Neutrophil (primary cell): Measurements from ENCODE around the gene SMARCD1.

Experiments used
- H3K27ac ChIP-seq: fragments of 200-600 bp; sonication (generic); 2 replicates; pipeline ENCODE4 v1.5.1; 2016; ENCODE audit warnings: mild to moderate bottlenecking, moderate library complexity
- H3K27me3 ChIP-seq: fragments of 200-600 bp; sonication (generic); 2 replicates; pipeline ENCODE4 v1.6.0; 2016; ENCODE audit warnings: mild to moderate bottlenecking
- H3K36me3 ChIP-seq: fragments of 200-600 bp; sonication (generic); 2 replicates; pipeline ENCODE4 v1.5.1; 2017
- H3K4me1 ChIP-seq, 2 experiments: fragments of 200-600 bp in 1 of 2; sonication (generic) in 1 of 2; 1 replicate in 1 of 2; 2 replicates in 1 of 2; pipeline versions ENCODE4 v1.5.1 to v1.6.1; 2013 to 2016; ENCODE audit warnings: low read depth in 1 of 2, low read length in 1 of 2, mild to moderate bottlenecking in 1 of 2, moderate library complexity in 1 of 2; ENCODE audit not compliant: control insufficient read depth in 1 of 2, insufficient read depth in 1 of 2
- H3K4me3 ChIP-seq, 2 experiments: fragments of 200-600 bp in 1 of 2; sonication (generic) in 1 of 2; 1 replicate in 1 of 2; 2 replicates in 1 of 2; pipeline ENCODE4 v1.5.1; 2013 to 2016; ENCODE audit warnings: low read depth in 1 of 2, low read length in 1 of 2, mild to moderate bottlenecking in 1 of 2, moderate library complexity in 1 of 2
- H3K9me3 ChIP-seq: fragments of 200-600 bp; sonication (generic); 2 replicates; pipeline ENCODE4 v1.5.1; 2016
- TF ChIP-seq, protein P1 (sequence below): fragments of 200-600 bp; sonication (generic); IDR thresholded peaks from 2 replicates; pipeline ENCODE4 v1.5.1; 2016; ENCODE audit warnings: antibody characterized with exemption

Gene SMARCD1

DNA sequence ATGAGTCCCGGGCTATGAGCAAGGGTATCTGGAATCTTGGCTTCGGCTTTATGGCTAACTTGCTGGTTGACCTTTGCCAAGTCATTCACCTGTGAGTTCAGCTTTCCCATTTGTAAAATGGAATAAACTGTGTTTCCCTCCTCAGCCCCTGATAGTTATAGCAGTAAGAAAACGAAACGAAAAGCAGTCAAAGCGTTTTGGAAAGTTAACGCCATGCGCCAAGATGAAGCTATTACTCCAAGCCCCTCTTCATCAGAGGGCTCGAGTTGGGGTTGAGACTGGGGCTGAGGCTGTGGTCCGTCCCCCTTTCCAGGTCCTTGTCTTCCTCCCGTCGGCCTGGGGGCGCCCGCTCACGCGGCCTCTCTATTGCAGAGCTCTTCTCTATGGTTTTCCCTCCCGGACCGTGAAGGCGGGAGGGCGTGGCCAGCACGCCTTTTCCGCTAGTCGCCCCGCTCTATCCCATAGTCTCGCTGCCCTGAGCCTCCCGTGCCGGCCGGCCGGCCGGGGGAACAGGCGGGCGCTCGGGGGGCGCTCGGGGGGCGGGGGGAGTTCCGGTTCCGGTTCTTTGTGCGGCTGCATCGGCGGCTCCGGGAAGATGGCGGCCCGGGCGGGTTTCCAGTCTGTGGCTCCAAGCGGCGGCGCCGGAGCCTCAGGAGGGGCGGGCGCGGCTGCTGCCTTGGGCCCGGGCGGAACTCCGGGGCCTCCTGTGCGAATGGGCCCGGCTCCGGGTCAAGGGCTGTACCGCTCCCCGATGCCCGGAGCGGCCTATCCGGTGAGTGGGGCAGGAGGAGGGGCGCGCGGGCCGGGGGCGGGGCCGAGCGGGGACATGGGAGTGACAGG, at the start of gene SMARCD1:
SMARCD1 (plus strand) TSS at position 568 of the 840 bp plus-strand sequence; CDS start at position 596, 28 bp downstream.
- peaks cover 19% of the 10 kb centered on the region for H3K27me3 ChIP-seq
- H3K27ac ChIP-seq = peak within 1 kb of the TSS; percentile 90
- H3K4me3 ChIP-seq = peak within 1 kb of the TSS; percentile 71 to 95
- TF ChIP-seq, protein P1, sequence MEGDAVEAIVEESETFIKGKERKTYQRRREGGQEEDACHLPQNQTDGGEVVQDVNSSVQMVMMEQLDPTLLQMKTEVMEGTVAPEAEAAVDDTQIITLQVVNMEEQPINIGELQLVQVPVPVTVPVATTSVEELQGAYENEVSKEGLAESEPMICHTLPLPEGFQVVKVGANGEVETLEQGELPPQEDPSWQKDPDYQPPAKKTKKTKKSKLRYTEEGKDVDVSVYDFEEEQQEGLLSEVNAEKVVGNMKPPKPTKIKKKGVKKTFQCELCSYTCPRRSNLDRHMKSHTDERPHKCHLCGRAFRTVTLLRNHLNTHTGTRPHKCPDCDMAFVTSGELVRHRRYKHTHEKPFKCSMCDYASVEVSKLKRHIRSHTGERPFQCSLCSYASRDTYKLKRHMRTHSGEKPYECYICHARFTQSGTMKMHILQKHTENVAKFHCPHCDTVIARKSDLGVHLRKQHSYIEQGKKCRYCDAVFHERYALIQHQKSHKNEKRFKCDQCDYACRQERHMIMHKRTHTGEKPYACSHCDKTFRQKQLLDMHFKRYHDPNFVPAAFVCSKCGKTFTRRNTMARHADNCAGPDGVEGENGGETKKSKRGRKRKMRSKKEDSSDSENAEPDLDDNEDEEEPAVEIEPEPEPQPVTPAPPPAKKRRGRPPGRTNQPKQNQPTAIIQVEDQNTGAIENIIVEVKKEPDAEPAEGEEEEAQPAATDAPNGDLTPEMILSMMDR = peak; percentile 41
- H3K9me3 ChIP-seq = no peaks in the 10 kb centered on the region
- peaks cover 26% of the 10 kb centered on the region for H3K36me3 ChIP-seq
- peaks cover 13 to 20% of the 10 kb centered on the region in 2 experiments for H3K4me1 ChIP-seq

DNA sequence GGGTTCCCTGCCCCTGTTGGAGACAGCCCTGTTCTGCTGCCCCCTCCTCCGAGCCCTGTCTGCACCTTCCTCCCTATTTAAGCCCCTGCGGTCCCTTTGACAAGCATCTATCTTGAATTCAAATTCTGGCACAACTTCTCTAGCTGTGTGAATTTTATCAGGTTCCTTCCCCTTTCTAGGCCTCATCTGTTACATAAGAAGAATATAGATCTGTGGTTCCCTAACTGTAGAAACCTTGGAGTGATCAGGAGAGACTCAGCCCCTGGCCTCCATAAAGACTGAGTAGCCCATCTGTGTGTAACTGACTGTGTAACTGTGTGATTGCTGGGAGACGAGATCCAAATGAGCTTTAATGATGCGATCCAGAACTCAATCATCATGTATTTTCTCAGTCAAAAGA, 46.8 kb upstream of the SMARCD1 start:
- H3K4me1 ChIP-seq = peaks cover 24 to 28% of the 10 kb centered on the region in 2 experiments
- peak overlapping the region; percentile 48 for H3K27ac ChIP-seq
- no peaks in the 10 kb centered on the region for H3K27me3 ChIP-seq
- no peaks in the 10 kb centered on the region for H3K9me3 ChIP-seq
- H3K36me3 ChIP-seq = no peaks in the 10 kb centered on the region
- H3K4me3 ChIP-seq = no peak overlapping the region
- TF ChIP-seq, protein P1 = no peak

DNA sequence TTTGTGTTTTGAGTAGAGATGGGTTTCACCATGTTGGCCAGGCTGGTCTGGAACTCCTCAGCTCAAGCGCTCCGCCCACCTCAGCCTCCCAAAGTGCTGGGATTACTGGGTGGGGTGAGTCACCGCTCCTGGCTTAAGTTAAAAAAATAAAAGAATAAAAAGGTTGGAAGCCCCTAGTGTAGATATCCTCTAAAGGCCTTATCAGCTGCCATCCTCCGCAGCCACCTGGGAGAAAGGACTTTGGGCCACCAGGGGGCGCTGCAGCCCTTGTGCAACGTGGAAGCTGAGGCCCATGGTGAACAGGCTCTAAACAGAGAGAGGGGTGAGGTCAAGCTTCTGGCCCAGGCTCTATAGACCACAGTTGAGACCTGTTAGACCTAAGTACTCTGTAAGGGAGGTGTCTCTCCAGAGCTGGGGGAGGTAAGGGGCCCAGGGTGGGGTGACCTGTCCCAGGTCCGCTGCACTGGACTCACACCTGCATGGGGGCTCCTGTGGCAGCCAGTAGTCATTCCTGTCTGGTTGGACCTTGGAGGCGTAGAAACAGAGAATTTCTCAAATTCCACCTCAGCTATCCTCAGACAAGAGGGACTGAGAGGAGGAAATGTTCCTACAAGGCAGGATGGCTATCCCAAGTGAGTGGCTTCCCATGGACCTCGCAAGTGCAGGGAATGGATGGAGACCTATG, 45.8 kb upstream of the SMARCD1 start:
- peaks cover 15 to 19% of the 10 kb centered on the region in 2 experiments for H3K4me1 ChIP-seq
- TF ChIP-seq, protein P1 = peak; percentile 80
- no peaks in the 10 kb centered on the region for H3K27me3 ChIP-seq
- no peaks in the 10 kb centered on the region for H3K36me3 ChIP-seq
- no peak overlapping the region for H3K4me3 ChIP-seq
- no peak overlapping the region for H3K27ac ChIP-seq
- no peaks in the 10 kb centered on the region for H3K9me3 ChIP-seq

DNA sequence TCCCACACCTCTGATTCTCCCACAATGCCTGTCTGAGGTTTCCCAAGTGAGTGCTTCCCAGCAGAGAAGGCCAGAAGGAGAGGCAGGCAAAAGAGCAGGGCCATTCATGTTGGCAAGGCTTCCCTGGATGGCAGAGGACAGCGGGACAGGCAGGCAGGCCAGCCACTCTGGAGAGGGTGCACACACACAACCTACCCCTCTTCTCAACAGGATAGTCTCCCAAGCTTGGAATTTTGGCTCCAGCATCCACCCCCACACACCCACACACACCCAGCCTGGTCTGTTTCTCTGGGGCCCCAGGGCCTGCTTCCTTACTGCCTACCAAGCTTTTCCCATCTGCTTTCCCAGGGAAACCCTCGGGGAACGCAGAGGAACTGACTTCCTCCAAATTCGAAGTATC, 44.5 kb upstream of the SMARCD1 start:
- Histone ChIP-seq H3K27me3 (no peaks in the 10 kb centered on the region), H3K36me3 (no peaks in the 10 kb centered on the region), H3K4me1 (peaks cover 14 to 16% of the 10 kb centered on the region in 2 experiments), H3K27ac (no peak overlapping the region), H3K4me3 (no peak overlapping the region), H3K9me3 (no peaks in the 10 kb centered on the region)
- TF ChIP-seq, protein P1 = no peak

DNA sequence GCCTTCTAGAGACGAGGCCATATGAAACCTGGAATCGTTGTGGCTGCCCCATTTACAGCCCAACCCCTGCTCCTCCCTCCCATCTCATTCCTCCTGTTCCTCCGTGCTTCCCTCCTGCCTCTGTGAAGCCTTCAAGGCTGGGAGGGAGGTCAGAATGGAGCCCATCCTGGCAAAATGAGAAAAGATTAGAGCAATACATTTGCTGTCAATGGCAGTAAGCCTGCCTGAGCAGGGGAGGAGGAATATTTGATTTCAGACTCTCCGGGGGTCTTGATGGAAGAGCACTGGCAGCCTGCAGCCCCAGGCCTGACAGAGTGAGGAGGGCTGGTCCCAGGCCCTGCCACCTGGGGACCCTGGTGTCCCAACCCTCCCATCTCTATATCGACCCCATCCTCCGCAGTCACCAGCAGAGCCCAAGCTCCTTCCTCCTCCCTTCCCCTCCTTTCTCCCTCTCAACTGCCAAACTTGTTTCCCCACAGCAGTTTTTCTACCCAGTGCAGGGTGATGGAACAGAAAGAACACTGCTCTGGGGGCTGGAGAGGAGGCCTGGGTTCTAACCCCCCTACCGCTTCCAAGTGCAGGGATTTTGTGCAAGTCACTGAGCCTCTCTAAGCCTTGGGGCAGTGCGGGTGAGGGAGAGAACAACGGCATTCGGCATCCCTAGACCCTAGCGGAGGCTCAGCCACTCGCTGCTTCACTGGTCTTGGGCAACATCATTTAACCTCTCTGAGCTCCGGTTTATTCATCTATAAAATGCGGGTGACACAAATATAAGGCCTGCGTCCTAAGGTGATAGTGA, 43.9 kb upstream of the SMARCD1 start:
- no peak overlapping the region for H3K4me3 ChIP-seq
- peaks cover 14 to 16% of the 10 kb centered on the region in 2 experiments for H3K4me1 ChIP-seq
- TF ChIP-seq, protein P1 = no peak
- H3K36me3 ChIP-seq = no peaks in the 10 kb centered on the region
- no peaks in the 10 kb centered on the region for H3K27me3 ChIP-seq
- H3K27ac ChIP-seq = no peak overlapping the region
- H3K9me3 ChIP-seq = no peaks in the 10 kb centered on the region
